HepG2 (cell line): ENCODE results near the gene SNRPD3. TPM values are rescaled to one million over a fixed set of nuclear protein-coding genes. Genes with fewer than 3 reads are reported as not detected.

ENCODE experiments used
- HOXA9 ChIP-seq: sonication (generic); formaldehyde crosslinking; IDR thresholded peaks from 2 replicates; pipeline ENCODE4 v1.8.1; 2022; ENCODE audit warnings: missing genetic modification reagents, mild to moderate bottlenecking, moderate library complexity, borderline replicate concordance
- KDM1A ChIP-seq: IDR thresholded peaks from 2 replicates; pipeline ENCODE4 v1.6.1; 2016; ENCODE audit warnings: missing compliant biosample characterization
- KDM5A ChIP-seq: fragments of 200-600 bp; sonication (generic); IDR thresholded peaks from 2 replicates; pipeline ENCODE4 v1.7.0; 2018; ENCODE audit warnings: antibody characterized with exemption, mild to moderate bottlenecking, low read length, borderline replicate concordance
- MIXL1 ChIP-seq: IDR thresholded peaks from 2 replicates; pipeline ENCODE4 v1.6.1; 2016
- SNRNP70 ChIP-seq: fragments of 200-400 bp; formaldehyde crosslinking; IDR thresholded peaks from 2 replicates; pipeline ENCODE4 v1.6.1; 2017; ENCODE audit warnings: mild to moderate bottlenecking, low read depth, low read length, moderate library complexity
- ZFP36L1 ChIP-seq: sonication (generic); formaldehyde crosslinking; IDR thresholded peaks from 2 replicates; pipeline ENCODE4 v1.8.0; 2022; ENCODE audit warnings: mild to moderate bottlenecking, missing genetic modification reagents, moderate library complexity
- ZMYM4 ChIP-seq: sonication (generic); formaldehyde crosslinking; IDR thresholded peaks from 2 replicates; pipeline ENCODE4 v1.8.1; 2023; ENCODE audit warnings: mild to moderate bottlenecking, missing genetic modification reagents
- ZNF235 ChIP-seq: sonication (generic); formaldehyde crosslinking; IDR thresholded peaks from 2 replicates; pipeline ENCODE4 v1.8.1; 2023; ENCODE audit warnings: mild to moderate bottlenecking, missing genetic modification reagents, borderline replicate concordance
- ZNF430 ChIP-seq: sonication (generic); formaldehyde crosslinking; IDR thresholded peaks from 2 replicates; pipeline ENCODE4 v1.9.0; 2021; ENCODE audit warnings: mild to moderate bottlenecking, missing genetic modification reagents
- ZNF841 ChIP-seq: sonication (generic); formaldehyde crosslinking; IDR thresholded peaks from 2 replicates; pipeline ENCODE4 v1.8.1; 2023; ENCODE audit warnings: missing genetic modification reagents, borderline replicate concordance
- ZSCAN30 ChIP-seq: sonication (generic); formaldehyde crosslinking; IDR thresholded peaks from 2 replicates; pipeline ENCODE4 v1.5.0; 2020; ENCODE audit warnings: mild to moderate bottlenecking, missing genetic modification reagents
- polyA plus RNA-seq, 8 experiments: library from polyadenylated mRNA; depleted of rRNA in 3 of 8; stranded (reverse) in 7 of 8; unstranded in 1 of 8; fragments of >200 nt; fragmentation: Illumina TruSeq in 4 of 8; extraction: Trizol in 4 of 8; gene quantifications; 2 replicates each; pipeline versions ENCODE4 v1.2.1 to v1.2.3, GENCODE V29; 2011 to 2016; ENCODE audit warnings: low read depth in 4 of 8, missing spikeins in 1 of 8, mixed read lengths in 1 of 8; ENCODE audit not compliant: insufficient read depth in 1 of 8
- total RNA-seq, 5 experiments: library from RNA; depleted of rRNA; stranded (reverse); fragments of >200 nt; fragmentation: Illumina TruSeq; extraction: Trizol; gene quantifications; 2 replicates each; pipeline ENCODE4 v1.2.3, GENCODE V29; 2016; ENCODE audit warnings: low read depth in 1 of 5
- TF ChIP-seq, protein P1 (sequence below): sonication (generic); formaldehyde crosslinking; IDR thresholded peaks from 2 replicates; pipeline ENCODE4 v1.8.1; 2023; ENCODE audit warnings: mild to moderate bottlenecking, missing genetic modification reagents
- TF ChIP-seq, protein P2 (sequence below): sonication (generic); formaldehyde crosslinking; IDR thresholded peaks from 2 replicates; pipeline ENCODE4 v1.5.0; 2020; ENCODE audit warnings: missing genetic modification reagents
- TF ChIP-seq, protein P3 (sequence below), 2 experiments: sonication (generic) in 1 of 2; formaldehyde crosslinking in 1 of 2; IDR thresholded peaks; 2 replicates each; pipeline versions ENCODE4 v1.5.1 to v1.6.1; 2011 to 2020; ENCODE audit warnings: borderline replicate concordance in 1 of 2, low read depth in 1 of 2, low read length in 1 of 2, mild to moderate bottlenecking in 1 of 2, missing genetic modification reagents in 1 of 2, moderate library complexity in 1 of 2
- TF ChIP-seq, protein P4 (sequence below): sonication (generic); formaldehyde crosslinking; IDR thresholded peaks from 2 replicates; pipeline ENCODE4 v1.5.0; 2020; ENCODE audit warnings: mild to moderate bottlenecking, missing genetic modification reagents
- TF ChIP-seq, protein P5 (sequence below): sonication (generic); formaldehyde crosslinking; IDR thresholded peaks from 2 replicates; pipeline ENCODE4 v1.5.1; 2020; ENCODE audit warnings: mild to moderate bottlenecking, missing genetic modification reagents, moderate library complexity

SNRPD3 gene
- total and polyA plus RNA-seq, 2 of the 13 experiments (the other 11 are each of a cell fraction or from before 2014, with no cell fraction given), result 110 to 209 TPM

DNA sequence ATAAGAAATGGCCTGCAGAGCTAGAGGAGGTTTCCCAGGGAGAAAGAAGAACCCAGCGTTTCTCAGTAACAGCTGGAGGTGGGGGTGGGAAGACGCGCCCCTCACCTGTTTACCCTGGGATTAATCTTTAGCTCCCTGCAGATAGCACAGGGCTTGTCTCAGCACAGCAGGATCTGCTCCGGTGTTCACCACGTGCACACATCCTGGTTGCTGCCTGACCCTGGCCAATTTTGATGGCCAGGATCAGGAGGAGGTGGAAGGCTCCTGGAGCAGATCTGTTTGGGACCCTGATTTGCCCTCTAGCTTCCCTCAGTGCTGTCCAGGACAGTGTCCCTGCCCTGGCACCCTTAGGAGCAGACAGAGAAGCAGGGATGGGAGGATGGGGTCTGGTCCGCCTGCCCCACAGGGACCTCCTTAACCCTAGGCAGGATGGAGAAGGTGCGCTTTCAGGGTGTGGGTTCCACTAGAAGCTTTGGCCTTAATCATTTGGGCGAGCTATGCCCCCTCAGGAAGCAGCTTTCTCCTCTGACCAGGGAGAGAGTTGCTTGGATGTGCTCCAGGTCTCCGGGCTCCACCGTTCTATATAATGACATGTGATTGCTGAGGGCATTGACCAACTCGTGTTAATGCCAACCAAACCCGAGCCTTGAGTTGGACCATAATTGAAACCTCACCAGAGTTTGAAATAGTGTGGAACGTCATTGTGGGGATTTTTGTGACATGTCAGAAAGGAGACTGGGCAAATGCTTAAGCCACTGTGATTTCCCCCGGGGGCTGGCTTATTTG, 41.4 kb upstream of the SNRPD3 start (continued):
- peak; percentile 99 for TF ChIP-seq MIXL1 (CRISPR knock-in tag)
- peak; percentile 93 for TF ChIP-seq ZNF235
- TF ChIP-seq, protein P1, sequence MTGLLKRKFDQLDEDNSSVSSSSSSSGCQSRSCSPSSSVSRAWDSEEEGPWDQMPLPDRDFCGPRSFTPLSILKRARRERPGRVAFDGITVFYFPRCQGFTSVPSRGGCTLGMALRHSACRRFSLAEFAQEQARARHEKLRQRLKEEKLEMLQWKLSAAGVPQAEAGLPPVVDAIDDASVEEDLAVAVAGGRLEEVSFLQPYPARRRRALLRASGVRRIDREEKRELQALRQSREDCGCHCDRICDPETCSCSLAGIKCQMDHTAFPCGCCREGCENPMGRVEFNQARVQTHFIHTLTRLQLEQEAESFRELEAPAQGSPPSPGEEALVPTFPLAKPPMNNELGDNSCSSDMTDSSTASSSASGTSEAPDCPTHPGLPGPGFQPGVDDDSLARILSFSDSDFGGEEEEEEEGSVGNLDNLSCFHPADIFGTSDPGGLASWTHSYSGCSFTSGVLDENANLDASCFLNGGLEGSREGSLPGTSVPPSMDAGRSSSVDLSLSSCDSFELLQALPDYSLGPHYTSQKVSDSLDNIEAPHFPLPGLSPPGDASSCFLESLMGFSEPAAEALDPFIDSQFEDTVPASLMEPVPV (CRISPR knock-in tag), result peak; percentile 87; the same call in 1 of the 2 replicates
- TF ChIP-seq ZSCAN30, result peak; percentile 97
- no peak for TF ChIP-seq SNRNP70
- no peak for TF ChIP-seq HOXA9 (CRISPR knock-in tag)
- TF ChIP-seq KDM1A (CRISPR knock-in tag), result peak; percentile 85; the same call in 1 of the 2 replicates
- TF ChIP-seq, protein P2, sequence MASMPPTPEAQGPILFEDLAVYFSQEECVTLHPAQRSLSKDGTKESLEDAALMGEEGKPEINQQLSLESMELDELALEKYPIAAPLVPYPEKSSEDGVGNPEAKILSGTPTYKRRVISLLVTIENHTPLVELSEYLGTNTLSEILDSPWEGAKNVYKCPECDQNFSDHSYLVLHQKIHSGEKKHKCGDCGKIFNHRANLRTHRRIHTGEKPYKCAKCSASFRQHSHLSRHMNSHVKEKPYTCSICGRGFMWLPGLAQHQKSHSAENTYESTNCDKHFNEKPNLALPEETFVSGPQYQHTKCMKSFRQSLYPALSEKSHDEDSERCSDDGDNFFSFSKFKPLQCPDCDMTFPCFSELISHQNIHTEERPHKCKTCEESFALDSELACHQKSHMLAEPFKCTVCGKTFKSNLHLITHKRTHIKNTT (CRISPR knock-in tag), result no peak
- no peak for TF ChIP-seq ZNF841 (CRISPR knock-in tag)
- TF ChIP-seq ZFP36L1 (CRISPR knock-in tag), result peak; percentile 99
- TF ChIP-seq ZMYM4, result peak; percentile 88
- TF ChIP-seq ZNF430, result peak; percentile 100
- no peak for TF ChIP-seq KDM5A
- TF ChIP-seq, protein P3, sequence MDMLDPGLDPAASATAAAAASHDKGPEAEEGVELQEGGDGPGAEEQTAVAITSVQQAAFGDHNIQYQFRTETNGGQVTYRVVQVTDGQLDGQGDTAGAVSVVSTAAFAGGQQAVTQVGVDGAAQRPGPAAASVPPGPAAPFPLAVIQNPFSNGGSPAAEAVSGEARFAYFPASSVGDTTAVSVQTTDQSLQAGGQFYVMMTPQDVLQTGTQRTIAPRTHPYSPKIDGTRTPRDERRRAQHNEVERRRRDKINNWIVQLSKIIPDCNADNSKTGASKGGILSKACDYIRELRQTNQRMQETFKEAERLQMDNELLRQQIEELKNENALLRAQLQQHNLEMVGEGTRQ (IDR thresholded peaks at IDR 0.05; ENCODE audit: low read depth, low read length), result no peak
- TF ChIP-seq, protein P3 (CRISPR knock-in tag; IDR thresholded peaks at IDR 0.05; ENCODE audit: borderline replicate concordance), result peak; percentile 49; the same call in 1 of the 2 replicates
- TF ChIP-seq, protein P4, sequence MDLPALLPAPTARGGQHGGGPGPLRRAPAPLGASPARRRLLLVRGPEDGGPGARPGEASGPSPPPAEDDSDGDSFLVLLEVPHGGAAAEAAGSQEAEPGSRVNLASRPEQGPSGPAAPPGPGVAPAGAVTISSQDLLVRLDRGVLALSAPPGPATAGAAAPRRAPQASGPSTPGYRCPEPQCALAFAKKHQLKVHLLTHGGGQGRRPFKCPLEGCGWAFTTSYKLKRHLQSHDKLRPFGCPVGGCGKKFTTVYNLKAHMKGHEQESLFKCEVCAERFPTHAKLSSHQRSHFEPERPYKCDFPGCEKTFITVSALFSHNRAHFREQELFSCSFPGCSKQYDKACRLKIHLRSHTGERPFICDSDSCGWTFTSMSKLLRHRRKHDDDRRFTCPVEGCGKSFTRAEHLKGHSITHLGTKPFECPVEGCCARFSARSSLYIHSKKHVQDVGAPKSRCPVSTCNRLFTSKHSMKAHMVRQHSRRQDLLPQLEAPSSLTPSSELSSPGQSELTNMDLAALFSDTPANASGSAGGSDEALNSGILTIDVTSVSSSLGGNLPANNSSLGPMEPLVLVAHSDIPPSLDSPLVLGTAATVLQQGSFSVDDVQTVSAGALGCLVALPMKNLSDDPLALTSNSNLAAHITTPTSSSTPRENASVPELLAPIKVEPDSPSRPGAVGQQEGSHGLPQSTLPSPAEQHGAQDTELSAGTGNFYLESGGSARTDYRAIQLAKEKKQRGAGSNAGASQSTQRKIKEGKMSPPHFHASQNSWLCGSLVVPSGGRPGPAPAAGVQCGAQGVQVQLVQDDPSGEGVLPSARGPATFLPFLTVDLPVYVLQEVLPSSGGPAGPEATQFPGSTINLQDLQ (CRISPR knock-in tag), result no peak
- TF ChIP-seq, protein P5, sequence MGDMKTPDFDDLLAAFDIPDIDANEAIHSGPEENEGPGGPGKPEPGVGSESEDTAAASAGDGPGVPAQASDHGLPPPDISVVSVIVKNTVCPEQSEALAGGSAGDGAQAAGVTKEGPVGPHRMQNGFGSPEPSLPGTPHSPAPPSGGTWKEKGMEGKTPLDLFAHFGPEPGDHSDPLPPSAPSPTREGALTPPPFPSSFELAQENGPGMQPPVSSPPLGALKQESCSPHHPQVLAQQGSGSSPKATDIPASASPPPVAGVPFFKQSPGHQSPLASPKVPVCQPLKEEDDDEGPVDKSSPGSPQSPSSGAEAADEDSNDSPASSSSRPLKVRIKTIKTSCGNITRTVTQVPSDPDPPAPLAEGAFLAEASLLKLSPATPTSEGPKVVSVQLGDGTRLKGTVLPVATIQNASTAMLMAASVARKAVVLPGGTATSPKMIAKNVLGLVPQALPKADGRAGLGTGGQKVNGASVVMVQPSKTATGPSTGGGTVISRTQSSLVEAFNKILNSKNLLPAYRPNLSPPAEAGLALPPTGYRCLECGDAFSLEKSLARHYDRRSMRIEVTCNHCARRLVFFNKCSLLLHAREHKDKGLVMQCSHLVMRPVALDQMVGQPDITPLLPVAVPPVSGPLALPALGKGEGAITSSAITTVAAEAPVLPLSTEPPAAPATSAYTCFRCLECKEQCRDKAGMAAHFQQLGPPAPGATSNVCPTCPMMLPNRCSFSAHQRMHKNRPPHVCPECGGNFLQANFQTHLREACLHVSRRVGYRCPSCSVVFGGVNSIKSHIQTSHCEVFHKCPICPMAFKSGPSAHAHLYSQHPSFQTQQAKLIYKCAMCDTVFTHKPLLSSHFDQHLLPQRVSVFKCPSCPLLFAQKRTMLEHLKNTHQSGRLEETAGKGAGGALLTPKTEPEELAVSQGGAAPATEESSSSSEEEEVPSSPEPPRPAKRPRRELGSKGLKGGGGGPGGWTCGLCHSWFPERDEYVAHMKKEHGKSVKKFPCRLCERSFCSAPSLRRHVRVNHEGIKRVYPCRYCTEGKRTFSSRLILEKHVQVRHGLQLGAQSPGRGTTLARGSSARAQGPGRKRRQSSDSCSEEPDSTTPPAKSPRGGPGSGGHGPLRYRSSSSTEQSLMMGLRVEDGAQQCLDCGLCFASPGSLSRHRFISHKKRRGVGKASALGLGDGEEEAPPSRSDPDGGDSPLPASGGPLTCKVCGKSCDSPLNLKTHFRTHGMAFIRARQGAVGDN (CRISPR knock-in tag), result peak; percentile 100
